ENCODE measurements around the gene OTOL1.

- TF ChIP-seq GATA2 (IDR thresholded peaks at IDR 0.05; ENCODE audit: low read depth, low read length) (no peak), GATA3 (IDR thresholded peaks at IDR 0.05; ENCODE audit: low read depth, low read length) (no peak)
Measured at GRCh38 chr3:161452179-161452578, 44.4 kb upstream of the OTOL1 start.
